HG02885 (cell line): ENCODE results near the gene FRMD7.
"Not testable (repeated sequence)": the region's sequence is repeated elsewhere in the genome, so short reads cannot be mapped to it uniquely, and the experiment has no call there.

ENCODE experiments used
- ATAC-seq: cut with Tn5 transposase; IDR thresholded peaks from one replicate; pipeline ENCODE4 v1.9.1; 2021; ENCODE audit warnings: mild to moderate bottlenecking; ENCODE audit not compliant: unreplicated experiment, poor library complexity

Gene FRMD7

GRCh38 chrX:132127743-132128142 is at the start of gene FRMD7:
Gene FRMD7 (minus strand): TSS chrX:132128020. CDS start chrX:132127844, 176 bp downstream.
- no peak for ATAC-seq

- no peak for ATAC-seq
Measured at GRCh38 chrX:132173647-132174046, 45.8 kb upstream of the FRMD7 start.

- ATAC-seq, result no peak
Measured at GRCh38 chrX:132171881-132172280, 44.1 kb upstream of the FRMD7 start.

DNA sequence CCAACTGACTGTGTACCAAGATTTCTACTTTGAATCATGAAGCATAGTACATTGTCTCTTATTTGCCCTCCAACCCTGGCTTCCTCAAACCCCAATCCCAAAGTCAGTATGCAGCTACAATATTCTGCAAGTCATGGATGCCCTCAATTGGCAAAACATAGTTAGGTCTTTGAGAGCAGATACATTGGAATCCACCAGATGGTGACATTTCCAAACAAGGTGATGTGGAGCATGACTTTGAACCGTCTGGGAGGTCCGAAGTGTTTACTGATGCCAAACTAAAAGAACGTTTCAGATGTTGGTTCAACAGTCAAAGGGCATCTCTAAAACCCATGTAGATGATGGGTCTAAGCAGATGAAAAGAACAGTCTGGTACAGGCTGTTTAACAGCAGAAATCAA is 43.7 kb upstream of the FRMD7 start:
- no peak for ATAC-seq

GRCh38 chrX:132169554-132169953 is 41.7 kb upstream of the FRMD7 start:
- no peak for ATAC-seq

- no peak for ATAC-seq
Measured at GRCh38 chrX:132165651-132166050, 37.8 kb upstream of the FRMD7 start.

DNA sequence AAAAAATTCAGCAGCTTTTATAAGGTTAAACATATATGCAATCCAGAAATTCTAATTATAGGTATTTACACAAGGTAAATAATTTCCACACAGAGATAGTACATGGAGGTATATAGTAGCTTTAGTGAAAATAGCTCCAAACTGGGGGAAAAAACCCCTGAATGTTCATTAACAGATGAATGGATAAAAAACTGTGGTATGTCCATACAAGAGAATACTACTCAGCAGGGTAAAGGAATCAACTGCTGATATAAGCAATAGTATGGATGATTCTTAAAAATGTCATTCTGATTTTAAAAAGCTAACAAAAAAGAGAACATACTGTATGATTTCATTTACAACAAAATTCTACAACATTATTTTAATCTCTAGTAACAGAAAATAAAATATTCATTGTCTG is 37.2 kb upstream of the FRMD7 start:
- no peak for ATAC-seq

DNA sequence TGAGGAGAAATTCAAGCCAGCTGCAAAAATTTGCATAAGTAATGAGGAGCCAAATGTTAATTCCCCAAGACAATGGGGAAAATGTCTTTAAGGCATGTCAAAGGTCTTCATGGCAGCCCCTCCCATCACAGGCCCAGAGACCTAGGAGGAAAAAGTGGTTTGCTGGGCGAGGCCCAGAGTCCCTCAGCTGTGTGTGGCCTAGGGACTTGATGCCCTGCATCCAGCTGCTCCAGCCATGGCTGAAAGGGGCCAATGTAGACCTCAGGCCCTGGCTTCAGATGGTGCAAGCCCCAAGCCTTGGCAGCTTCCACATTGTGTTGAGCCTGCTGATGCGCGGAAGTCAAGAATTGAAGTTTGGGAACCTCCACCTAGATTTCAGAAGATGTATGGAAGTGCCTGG is 35.3 kb upstream of the FRMD7 start:
- not testable (repeated sequence) for ATAC-seq

DNA sequence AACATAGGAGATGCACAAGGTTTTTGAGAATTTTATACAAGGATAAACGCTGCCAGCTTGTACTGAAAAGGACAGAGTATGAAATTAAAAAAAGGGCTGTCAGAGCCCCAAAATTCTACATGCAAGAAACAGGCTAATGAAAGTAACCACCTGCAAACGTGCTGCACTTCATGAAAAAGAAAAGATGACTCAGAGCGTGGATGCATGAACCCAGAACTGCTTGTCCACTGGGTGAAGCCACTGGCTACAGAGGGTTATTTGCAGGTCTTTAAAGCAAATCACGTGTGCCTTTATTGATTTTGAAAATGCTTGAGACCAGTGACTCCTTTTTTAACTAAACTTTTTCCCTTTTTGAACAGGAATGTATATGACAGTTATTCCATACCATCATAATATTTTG is 25.3 kb upstream of the FRMD7 start:
- no peak for ATAC-seq

GRCh38 chrX:132146456-132146855 is 18.6 kb upstream of the FRMD7 start:
- no peak for ATAC-seq

GRCh38 chrX:132144061-132144460 is 16.2 kb upstream of the FRMD7 start:
- no peak for ATAC-seq

DNA sequence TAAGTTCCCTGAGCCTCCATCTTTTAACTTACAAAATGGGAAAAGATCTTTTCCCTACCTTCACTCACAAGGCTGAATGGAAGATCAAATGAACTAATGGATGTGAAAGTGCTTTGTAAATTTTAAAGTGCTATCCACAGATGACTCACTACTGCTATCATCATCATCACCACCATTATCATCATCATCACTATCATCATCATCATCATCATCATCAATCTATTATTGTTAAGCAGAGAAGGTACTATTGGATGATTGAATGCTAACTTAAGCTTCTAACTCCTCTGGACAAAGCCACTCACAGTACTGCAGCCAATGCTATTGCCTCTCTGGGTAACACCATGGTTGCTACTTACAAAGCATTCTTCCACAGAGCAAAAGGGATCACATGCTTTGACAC is 1.9 kb downstream of the FRMD7 start:
- ATAC-seq, result no peak

GRCh38 chrX:132120913-132121312 is 6.9 kb downstream of the FRMD7 start:
- no peak for ATAC-seq

GRCh38 chrX:132119821-132120515 is 7.9 kb downstream of the FRMD7 start:
- ATAC-seq, result no peak

GRCh38 chrX:132119283-132119682 is 8.5 kb downstream of the FRMD7 start:
- ATAC-seq, result no peak

- ATAC-seq, result no peak
Measured at GRCh38 chrX:132118358-132118757, 9.5 kb downstream of the FRMD7 start.

- ATAC-seq, result no peak
Measured at GRCh38 chrX:132115792-132116191, 12.0 kb downstream of the FRMD7 start.

DNA sequence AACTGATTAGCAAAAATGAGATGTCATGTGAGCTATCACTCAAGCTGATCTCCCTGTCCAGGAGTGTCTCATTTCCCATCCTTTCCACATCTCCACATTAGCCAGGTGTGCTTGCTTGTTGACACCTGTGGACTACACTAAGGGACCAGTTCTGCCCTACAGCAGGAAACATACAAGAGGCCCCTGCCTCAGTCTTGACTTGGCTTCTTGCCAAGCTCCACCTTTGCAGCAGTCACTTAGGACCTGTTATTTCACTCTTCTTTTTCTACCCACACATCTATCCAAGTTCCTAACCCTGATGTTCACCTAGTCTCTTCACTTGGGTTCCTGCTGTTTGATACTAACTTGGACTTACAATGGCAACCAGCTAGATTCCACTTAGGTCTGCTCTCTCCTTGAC is 13.2 kb downstream of the FRMD7 start:
- ATAC-seq, result no peak

DNA sequence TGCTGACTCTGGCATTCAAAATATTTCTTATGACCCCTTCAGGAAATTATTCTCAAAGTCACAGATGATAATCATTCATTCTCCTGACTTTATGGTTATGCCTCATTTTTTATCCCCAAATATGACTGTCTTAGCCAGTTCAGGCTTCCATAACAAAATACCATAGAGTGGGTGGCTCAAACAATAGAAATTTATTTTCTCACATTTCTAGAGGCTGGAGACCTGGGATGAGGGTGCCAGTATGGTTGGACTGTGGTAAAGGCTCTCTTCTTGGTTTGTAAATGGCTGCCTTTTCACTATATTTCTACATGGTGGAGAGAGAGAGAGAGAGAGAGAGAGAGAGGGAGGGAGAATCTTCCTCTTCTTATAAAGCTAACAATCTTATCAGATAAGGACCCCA is 20.5 kb downstream of the FRMD7 start:
- no peak for ATAC-seq

GRCh38 chrX:132101799-132102198 is 26.0 kb downstream of the FRMD7 start:
- ATAC-seq, result no peak

DNA sequence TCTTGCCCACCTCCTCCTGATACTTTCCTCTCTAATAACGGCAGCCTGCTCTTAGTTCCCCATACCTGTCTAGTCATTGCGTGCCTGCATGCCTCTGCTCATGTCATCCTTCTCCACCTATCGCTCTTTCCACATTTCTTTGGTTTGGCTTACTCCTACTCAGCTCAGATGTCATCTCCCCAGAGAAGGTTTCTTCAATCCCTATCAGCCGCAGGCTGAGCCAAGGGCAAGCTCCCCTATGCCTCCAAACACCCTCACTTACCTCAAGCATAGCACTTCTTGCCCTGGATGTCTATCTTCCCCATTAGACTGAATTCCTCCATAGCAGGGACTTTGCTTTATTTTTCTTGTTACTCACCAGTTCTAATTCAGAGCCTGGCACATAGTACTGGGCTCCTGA is 26.6 kb downstream of the FRMD7 start:
- no peak for ATAC-seq

DNA sequence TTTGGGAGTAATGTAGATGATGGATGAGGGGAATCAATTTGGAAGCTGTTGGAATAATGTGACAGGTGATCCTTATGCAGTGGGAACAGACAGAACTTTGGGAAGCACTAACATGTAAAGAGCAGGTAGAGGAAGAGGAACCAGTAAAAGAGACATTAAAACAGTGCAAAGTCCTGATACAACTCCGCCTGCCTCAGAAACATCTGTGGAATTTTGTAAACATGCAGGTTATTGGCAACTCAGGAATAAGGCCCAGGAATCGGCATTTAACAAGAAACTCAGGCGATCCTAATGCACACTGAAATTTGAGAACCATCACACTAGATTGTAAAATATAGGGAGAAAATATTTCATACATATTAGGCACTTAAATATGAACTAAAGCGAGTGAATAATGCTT is 29.1 kb downstream of the FRMD7 start:
- not testable (repeated sequence) for ATAC-seq

DNA sequence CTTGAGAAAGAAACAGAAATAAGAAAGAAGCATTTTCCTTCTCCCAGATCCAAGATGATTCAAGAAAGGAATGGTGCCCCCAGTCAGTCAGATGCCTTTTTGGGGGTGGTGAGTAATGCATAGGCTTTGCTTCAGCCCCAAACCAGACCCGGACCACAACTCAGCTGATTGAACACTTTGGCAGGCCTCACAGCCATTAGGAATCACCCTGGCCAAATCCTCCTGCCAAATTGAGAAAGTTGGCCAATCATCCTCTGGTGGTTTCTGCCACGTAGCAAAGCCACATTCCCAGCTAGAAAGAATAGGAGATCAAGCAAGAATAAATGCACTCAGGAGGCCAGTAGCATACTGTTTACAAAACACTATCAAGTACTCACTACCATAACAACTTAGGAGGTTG is 33.7 kb downstream of the FRMD7 start:
- no peak for ATAC-seq
